M059J (cell line): ENCODE measurements around the gene COQ10B. TPM values are rescaled to one million over a fixed set of nuclear protein-coding genes. Genes with fewer than 3 reads are reported as not detected.
"Not testable (repeated sequence)": the region's sequence is repeated elsewhere in the genome, so short reads cannot be mapped to it uniquely, and the experiment has no call there.

Experiments used
- DNase-seq: peaks from one replicate; pipeline ENCODE4 v3.0.0-alpha.2; 2012; ENCODE audit warnings: low read depth
- total RNA-seq: library from RNA; depleted of rRNA; stranded (reverse); fragments of >200 nt; shearing (Covaris generic); gene quantifications from 2 replicates; pipeline ENCODE4 v1.2.3, GENCODE V29; 2014

COQ10B gene
- total RNA-seq, 1 experiment from 2014 or later: 55.0 TPM

DNA sequence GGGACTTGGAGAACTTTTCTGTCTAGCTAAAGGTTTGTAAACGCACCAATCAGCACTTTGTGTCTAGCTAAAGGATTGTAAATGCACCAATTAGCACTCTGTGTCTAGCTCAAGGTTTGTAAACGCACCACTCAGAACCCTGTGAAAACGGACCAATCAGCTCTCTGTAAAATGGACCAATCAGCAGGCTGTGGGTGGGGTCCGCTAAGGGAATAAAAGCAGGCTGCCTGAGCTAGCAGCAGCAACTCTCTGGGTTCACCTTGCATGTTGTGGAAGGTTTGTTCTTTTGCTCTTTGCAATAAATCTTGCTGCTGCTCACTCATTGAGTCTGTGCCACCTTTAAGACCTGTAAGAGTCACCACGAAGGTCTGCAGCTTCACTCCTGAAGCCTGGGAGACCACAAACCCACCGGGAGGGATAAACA lies 2.4 kb upstream of the COQ10B start:
- not testable (repeated sequence) for DNase-seq

DNA sequence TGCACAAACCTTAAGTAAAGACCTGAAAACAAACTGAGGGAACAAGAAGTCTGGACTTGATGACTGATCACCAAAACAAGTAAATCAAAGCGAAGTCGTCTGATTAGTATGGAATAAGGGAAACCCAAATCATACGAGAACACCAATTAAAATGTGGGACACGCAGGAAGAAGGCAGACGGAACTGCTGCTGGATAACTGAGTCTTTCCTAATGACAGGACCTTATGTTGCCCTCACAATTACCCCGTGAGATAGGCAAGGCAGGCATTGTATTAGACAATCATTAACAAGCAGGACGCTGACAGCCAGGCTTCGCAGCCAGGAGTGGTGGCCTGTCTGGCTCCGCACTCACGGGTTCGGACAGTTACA lies 614 bp upstream of the COQ10B start:
- no peak for DNase-seq

DNA sequence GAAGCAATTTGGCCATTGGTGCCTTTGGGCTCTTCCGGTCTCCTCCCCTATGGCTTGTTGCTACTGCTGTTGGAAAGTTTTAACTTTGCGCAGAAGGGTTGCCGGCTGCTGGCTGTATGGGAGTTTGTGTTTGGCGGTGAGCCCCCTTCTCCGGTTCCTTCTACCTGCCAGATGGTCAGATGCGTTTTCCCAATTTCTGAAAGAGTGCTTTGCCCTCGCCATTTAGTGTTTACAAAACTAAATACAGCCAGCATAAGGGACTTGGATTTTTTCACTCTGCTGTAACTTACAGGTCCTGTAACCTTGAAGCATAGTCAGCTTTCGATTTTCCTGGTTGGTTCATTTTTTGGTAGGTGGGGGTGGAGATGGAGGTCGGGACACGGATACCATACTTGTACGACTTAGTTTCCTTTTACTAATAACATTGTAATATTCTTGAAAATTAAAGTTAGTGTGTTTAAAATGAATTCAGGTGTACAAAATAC lies 604 bp downstream of the COQ10B start:
- no peak for DNase-seq

DNA sequence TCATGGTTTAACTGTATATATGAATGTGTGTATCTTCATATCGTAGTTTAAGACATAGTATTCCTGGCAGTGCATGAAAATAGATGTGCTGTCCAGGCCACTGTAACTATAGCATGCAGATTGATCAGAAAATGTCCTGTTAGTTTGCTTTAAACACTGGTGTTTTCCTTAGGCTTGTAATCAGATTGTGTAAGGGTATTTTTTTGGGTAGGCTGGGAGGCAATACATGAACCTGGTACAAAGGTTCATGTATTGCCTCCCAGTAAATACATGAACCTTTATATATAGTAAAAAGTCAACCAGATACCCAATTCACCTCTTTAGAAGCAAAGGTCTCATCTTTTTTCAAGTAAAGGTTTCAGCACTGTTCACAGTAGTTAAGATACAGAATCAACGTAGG lies 1.6 kb downstream of the COQ10B start:
- DNase-seq: no peak

DNA sequence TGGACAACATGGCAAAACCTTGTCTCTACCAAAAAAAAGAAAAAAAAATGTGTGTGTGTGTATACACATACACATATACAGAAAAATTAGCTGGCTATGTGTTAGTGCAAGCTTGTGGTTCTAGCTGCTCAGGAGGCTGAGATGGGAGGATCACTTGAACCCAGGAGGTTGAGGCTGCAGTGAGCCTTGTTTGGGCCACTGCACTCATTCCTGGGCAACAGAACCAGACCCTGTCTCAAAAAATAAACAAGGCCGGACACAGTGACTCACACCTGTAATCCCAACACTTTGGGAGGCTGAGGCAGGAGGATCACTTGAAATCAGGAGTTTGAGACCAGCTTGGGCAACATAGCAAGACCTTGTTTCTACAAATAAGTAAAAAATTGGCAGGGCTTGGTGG lies 2.1 kb downstream of the COQ10B start:
- DNase-seq: no peak

DNA sequence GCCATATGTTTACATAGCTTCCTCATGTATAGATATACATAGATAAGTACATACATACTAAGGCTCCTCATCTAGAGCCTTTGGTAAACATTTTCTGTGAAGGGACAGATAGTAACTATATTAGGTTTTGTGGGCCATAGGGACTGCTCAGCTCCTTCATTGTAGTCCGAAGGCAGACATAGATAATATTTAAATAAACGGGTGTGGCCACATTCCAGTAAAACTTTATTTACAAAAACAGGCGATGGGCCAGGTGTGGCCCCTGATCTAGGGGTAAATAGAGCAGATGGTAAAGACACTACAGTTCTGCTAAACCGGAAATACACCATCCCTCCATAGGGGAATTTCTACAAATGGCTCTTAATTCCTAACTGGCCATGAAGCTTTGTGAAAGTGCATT lies 7.3 kb downstream of the COQ10B start:
- DNase-seq: no peak

DNA sequence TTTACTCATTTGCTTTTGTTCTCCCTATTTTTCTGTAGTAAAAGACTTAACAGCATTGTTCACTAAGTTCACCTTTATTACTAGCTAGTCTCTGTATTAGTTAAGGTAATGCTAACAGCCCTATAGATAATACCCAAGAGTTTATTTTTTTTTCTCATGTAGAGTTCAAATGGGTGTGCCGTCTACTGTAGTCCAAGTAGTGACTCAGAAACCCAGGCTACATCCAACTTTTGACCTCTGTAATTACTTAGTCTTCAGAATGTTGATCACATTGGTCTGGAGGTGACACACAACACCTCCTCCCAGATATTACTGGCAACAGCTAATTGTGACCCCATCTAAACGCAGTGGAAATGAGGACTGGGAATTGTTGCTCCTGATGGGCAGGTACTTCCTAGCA lies 7.7 kb downstream of the COQ10B start:
- peak; percentile 11 for DNase-seq

DNA sequence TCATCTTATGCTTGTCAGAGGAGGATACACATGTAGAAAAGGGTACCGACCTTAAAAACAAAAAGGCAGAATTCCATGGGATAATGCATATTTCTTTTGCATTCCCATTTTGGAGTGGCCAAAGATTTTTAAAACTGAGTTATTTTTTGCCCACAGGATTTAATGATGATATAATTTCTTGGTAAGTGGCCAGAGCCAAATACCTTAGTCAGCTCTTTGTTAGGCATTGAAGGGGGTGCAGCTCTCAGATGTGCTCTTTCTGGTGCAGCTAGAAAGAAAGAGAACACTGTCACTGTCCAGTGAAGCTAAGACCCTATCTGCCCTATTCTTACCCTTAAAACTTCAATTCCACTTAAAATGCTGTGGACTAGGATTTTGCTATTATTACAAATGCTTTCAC lies 10.8 kb downstream of the COQ10B start:
- DNase-seq: peak; percentile 10

DNA sequence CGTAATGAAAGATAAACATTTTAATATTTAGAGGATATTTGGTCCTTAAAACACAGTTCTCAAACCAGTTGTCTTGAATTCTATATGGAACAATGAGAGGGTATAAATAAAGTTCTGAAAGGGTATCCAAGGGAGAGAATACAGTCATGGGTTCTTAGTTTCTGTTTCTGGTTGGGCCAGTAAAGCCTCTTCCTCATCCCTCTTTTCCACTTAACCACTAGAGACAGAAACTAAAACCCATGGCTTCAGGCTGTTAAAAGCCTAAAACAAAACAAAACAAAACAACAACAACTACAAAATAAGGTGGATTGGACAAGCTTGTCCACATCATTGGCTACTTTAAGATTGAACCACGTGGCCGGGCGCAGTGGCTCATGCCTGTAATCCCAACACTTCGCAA lies 18.8 kb downstream of the COQ10B start:
- DNase-seq: no peak

DNA sequence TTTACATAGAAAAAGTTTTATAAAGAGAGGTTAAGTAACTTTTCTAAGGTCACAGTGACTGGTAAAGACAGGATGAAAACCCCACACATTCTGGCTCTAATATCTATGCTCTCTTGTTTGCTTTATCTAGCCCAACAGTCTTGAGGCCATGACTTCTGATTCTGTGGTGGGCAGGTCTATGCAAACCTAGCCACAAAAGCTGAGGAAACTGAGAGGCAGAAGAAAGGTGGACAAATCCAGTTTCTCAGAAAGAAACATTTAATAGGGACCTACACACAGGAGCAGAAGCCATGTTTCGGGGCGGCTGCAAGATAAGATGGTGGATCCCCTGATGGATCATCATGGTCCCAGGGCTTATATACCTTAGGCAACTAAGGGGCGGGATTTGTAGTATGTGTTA lies 24.4 kb downstream of the COQ10B start:
- no peak for DNase-seq

DNA sequence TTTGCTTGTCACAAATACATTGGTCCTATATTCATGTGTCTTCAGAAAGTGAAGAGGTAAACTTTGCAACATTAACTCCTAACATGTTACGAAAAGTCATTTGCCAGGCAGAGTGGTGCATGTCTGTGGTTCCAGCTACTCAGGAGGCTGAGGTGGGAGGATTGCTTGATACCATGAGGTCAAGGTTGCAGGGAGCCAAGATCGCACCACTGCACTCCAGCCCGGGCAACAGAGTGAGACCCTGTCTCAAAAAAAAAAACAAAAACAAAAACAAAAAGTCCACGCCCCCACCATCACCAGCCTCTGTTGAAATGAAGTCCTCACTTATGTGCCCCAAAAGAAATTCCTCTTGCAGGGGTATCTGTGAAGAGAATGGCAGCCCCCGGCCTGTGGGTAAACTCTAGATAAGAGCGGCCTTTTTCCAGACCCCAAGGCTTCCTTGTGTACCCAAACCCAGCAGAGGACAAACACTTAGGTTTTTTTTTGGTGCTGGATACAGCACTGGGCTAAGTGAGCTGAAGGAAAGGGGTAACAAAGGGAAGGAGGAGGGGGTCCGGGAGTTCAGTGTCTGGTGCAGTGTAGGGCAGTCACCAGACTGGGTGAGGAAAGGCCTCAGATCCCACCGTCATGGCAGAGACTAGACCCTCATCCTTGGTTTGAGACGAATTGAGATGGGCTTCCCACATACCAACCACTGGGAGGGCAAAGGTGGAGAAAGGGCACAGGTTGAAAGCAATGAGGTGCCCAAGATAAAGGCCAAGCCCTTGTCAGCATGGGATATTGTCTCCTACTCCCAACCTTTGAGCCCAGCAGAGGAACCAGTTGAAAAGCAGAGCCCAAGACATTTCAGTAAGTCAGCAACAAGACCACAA lies 27.0 kb downstream of the COQ10B start:
- DNase-seq: no peak

DNA sequence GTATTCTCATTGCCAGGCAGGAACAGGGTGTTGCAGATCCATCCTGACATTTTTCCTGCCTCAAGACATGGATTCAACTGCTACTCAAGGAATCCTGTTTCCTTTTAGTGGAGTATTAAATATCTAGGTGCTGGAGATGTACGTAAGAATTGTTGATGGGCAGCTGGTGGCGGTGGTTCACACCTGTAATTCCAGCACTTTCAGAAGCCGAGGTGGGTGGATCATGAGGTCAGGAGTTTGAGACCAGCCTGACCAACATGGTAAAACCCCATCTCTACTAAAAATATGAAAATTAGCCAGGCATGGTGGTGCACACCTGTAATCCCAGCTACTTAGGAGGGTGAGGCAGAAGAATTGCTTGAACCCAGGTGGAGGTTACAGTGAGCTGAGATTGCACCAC lies 30.9 kb downstream of the COQ10B start:
- not testable (repeated sequence) for DNase-seq

DNA sequence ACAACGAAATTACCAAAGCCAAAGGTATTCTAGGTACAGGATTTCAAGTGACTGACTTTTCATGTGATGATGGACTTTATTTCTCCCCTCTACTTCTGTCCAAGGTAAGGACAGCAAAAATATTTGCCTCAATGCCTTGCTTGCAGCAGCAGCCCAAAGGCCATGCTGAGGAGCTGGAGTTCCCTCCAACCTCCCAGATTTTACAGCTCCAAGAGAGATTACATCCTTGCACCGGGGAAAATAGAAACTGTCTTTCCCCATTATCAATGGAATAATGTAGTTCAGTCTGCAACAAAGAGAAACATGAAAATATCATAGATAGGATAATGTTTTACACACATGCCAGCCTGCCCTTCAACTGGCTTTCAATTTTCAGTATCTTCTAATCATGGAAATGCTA lies 32.8 kb downstream of the COQ10B start:
- no peak for DNase-seq

DNA sequence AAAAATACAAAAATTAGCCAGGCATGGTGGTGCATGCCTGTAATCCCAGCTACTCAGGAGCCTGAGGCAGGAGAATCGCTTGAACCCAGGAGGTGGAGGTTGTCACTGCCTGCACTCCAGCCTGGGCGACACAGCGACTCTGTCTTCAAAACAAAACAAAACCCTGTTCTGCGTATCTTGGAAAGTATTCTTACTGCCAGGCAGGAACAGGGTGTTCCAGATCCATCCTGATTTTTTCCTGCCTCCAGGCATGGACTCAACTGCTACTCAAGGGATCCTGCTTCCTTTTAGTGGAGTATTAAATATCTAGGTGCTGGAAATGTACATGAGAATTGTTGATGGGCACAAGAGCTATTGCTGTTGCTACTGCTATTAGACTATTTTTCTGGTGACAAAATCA lies 34.0 kb downstream of the COQ10B start:
- no peak for DNase-seq

DNA sequence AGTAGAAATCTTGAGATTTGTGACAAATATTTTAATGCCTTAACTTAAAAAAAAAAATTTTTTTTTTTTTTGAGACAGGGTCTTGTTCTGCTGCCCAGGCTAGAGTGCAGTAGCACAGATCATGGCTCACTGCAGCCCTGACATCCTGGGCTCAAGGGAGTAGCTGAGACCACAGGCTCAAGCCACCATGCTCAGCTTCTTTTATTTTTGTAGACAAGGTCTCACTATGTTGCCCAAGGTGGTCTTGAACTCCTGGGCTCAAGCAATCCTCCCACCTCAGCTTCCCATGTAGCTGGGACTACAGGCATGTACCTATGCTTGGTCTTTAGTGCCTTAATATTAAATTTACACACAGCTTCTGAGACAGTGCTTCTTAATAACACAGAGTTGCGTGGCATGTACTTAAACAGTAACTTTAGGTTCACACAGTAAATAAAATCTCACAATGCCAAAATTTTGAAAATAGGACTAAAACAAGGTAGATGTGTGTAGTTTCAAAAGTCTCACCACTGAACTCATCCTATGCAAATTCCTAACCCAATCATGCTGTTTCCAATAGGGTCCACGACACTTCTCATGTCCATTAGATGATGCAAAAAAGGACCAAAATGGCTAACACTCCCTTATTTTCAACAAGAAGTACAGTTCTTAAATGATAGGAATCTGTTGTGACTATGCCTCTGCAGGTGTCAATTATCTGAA lies 42.2 kb downstream of the COQ10B start:
- no peak for DNase-seq

DNA sequence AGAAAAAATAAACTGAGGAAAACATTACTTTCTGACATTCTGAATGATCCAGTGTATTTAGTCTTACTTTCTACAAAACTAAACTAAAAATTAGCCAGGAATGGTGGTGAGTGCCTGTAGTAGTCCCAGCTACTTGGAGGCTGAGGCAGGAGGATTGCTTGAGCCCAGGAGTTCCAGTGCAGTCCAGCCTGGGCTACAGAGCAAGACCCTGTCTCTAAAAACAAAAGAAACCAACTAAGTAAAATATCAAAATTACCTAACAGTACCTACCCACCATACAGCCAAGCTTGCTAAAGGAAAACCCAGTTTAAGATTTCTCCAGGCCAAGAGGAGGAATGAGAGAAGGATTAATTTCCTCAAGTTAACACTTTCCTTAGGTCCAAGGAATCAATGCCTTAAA lies 43.3 kb downstream of the COQ10B start:
- no peak for DNase-seq

DNA sequence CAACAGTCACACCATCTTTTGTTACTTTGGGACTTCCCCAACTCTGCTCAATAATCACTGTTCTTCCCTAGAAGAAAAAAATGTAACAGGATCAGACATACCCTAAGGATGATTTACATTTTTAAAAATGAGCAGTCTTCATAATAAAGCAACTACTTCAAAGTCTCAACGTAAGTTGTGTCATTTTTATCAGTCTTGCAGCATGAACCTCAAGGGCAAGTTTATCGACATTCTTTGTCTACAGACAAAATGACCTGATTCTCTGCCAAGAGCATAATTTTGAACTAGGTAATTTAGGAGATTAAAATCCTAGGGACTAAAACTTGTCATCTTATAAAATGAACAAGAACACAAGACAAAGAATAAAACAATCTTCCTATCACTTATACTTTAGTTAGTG lies 44.0 kb downstream of the COQ10B start:
- no peak for DNase-seq

DNA sequence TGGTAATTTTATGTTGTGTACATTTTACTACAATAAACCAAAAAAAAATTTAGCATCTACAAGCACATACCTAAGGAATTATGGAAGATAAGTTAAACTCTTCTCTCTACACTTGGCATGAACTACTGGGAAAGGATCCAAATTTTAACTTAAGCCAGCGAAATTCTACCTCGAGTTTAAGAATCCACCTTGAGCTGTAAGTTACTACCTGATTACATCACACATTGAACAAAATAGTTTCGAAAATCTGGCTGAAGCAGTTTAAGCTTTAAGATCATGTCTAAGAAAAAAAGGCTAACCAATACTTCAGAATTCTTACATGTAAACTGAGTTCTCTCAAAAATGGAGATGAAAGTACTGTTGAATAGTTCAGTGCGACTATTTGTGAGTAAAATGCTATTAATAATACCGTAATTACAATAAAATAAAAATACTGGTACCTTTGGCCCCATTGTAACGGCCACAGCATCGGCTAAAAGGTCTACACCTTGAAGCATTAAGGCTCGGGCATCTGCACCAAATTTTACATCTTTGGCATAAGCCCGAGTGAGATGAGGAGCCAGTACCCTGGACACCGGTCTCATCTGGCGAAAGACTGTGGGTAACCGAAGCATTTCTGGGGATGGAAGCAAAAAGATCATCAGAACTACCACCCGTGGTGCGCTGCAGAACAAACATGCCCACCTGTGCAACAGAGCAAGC lies 45.0 kb downstream of the COQ10B start:
- DNase-seq: no peak

DNA sequence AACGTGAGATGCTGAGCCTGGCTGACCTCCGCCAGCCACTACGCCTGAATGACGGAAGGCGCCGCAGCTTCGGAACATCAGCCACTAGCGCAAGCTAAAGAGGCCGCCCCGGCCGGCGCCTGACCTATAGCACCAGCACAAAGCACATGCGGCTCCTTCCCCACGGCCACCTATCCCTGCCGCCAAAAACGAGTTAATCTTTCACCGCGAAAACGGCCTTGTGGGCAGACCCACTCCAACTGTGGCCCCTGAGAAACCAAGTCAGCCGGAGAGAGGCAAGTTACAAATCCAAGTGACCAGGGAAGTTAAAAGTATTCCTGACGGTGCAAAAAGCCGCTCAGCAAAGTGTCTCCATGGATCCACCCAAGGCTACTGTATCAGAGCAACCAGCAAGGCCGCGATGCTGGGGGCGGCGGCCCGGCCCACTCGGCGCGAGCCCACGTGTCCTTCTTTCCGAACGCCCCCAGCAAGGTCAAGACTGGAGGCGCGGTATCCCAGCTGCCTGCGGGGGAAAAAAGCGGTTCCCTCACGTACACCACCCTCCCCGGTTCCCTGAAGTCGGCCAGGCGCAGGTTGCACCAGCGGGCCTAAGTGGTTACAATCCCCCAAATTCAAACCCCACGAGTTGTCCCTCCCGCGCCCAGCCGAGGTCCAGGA lies 45.7 kb downstream of the COQ10B start:
- peak; percentile 54 for DNase-seq

DNA sequence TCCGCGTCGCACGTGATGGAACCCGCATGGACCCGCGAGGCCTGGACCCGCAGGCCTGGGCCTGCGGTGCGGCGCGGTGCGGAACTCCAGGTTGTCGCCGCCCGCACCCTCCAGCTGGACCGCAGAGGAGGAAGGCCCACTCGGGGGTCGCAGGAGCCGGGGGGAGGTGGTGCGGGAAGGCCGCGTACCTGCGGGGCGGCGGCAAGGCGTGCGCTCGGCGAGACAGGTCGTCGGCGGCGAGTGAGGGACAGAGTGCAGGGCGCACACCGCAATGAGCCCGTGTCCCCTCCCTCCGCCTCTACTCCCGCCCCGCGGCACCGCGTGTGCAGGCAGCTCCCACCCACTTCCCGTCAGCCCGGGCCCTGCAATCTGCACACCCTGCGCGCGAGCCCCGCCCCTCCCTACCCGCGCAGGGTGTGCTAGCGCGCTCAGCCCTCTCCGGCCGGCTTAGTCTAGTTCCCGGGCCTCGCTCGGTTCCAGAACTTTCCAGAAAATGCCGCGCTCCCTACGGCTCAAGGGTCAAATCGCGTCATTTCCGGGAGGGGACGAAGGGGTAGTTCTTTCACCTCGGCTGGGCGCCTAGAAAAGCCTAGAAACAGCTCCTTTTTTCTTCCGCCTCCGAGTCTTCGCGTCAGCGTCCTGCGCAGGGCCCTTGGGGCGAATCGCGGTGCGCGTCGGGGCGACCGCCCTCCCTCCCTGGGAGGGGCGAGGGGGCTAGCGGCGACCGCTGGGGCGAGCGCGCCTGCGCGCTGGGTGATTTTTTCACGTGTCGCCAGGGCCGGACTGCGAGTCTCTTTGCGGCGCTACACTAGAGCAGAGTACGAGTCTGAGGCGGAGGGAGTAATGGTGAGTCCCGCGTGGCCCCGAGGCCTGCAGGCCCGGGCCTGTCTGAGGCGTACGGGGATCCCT lies 46.5 kb downstream of the COQ10B start, which contains the start of the genes HSPD1 and HSPE1:
Gene HSPD1 (minus strand): TSS at position 247 of the 909 bp plus-strand sequence. CDS start 992 bp downstream, outside the sequence.
Gene HSPE1 (plus strand): TSS at position 786 of the 909 bp plus-strand sequence. CDS start 58 bp downstream, at position 844.
- peak; percentile 98 for DNase-seq
